Measurements from ENCODE around the gene SEZ6L.

SEZ6L gene

GRCh38 chr22:26271427-26271826, 102.2 kb downstream of the SEZ6L start:
- DNase-seq = no peak
- no peaks in the 10 kb centered on the region for H3K9me3 ChIP-seq (ENCODE audit: insufficient read depth, low read length, severe bottlenecking)
- no peaks in the 10 kb centered on the region; the same call in 1 of the 2 replicates for H4K20me1 ChIP-seq (ENCODE audit: insufficient read depth, low read length)
- TF ChIP-seq CTCF (IDR thresholded peaks at IDR 0.05; ENCODE audit: borderline replicate concordance, extremely low read depth, low read length, poor library complexity, severe bottlenecking) = no peak
- no peak for TF ChIP-seq EZH2 (IDR thresholded peaks at IDR 0.05; ENCODE audit: borderline replicate concordance, low read depth, low read length, severe bottlenecking)
- ATAC-seq (ENCODE audit: insufficient read depth, low read depth) = no peak
- H3K9ac ChIP-seq (ENCODE audit: low read depth, low read length) = no peak overlapping the region
- no peak overlapping the region for H3K4me2 ChIP-seq (ENCODE audit: insufficient read depth, low read length)
- no peaks in the 10 kb centered on the region for H3K4me1 ChIP-seq (ENCODE audit: insufficient read depth, low read length)
- H3K4me3 ChIP-seq (ENCODE audit: low read depth in 1 of 2, low read length in 2 of 2) = no peak overlapping the region
- no peaks in the 10 kb centered on the region for H3K36me3 ChIP-seq (ENCODE audit: insufficient read depth, low read length)
- no peak overlapping the region for H3K27ac ChIP-seq (ENCODE audit: low read length)
- H3K79me2 ChIP-seq (ENCODE audit: insufficient read depth, low read length) = no peaks in the 10 kb centered on the region
- H3K27me3 ChIP-seq (ENCODE audit: insufficient read depth, low read length, poor library complexity) = peaks cover 10% of the 10 kb centered on the region
- H2AFZ ChIP-seq (ENCODE audit: low read depth, low read length) = no peak overlapping the region

- Histone ChIP-seq H3K9ac (ENCODE audit: low read depth, low read length) (no peak overlapping the region), H3K79me2 (ENCODE audit: insufficient read depth, low read length) (no peaks in the 10 kb centered on the region), H3K4me3 (ENCODE audit: low read depth in 1 of 2, low read length in 2 of 2) (no peak overlapping the region), H3K27ac (ENCODE audit: low read length) (no peak overlapping the region), H3K4me1 (ENCODE audit: insufficient read depth, low read length) (no peaks in the 10 kb centered on the region), H3K9me3 (ENCODE audit: insufficient read depth, low read length, severe bottlenecking) (no peaks in the 10 kb centered on the region), H3K27me3 (ENCODE audit: insufficient read depth, low read length, poor library complexity) (peaks cover 11% of the 10 kb centered on the region), H4K20me1 (ENCODE audit: insufficient read depth, low read length) (no peaks in the 10 kb centered on the region), H3K36me3 (ENCODE audit: insufficient read depth, low read length) (no peaks in the 10 kb centered on the region), H3K4me2 (ENCODE audit: insufficient read depth, low read length) (no peak overlapping the region), H2AFZ (ENCODE audit: low read depth, low read length) (no peak overlapping the region)
- ATAC-seq (ENCODE audit: insufficient read depth, low read depth) = no peak
- no peak for DNase-seq
- TF ChIP-seq CTCF (IDR thresholded peaks at IDR 0.05; ENCODE audit: borderline replicate concordance, extremely low read depth, low read length, poor library complexity, severe bottlenecking) (no peak), EZH2 (IDR thresholded peaks at IDR 0.05; ENCODE audit: borderline replicate concordance, low read depth, low read length, severe bottlenecking) (no peak)
These were observed 103.9 kb downstream of the SEZ6L start for GRCh38 chr22:26273011-26273675.

- Histone ChIP-seq H2AFZ (ENCODE audit: low read depth, low read length) (no peak overlapping the region), H3K9me3 (ENCODE audit: insufficient read depth, low read length, severe bottlenecking) (no peaks in the 10 kb centered on the region), H3K27me3 (ENCODE audit: insufficient read depth, low read length, poor library complexity) (peaks cover 19% of the 10 kb centered on the region), H3K4me3 (ENCODE audit: low read depth in 1 of 2, low read length in 2 of 2) (no peak overlapping the region), H3K79me2 (ENCODE audit: insufficient read depth, low read length) (no peaks in the 10 kb centered on the region), H3K9ac (ENCODE audit: low read depth, low read length) (no peak overlapping the region), H3K4me2 (ENCODE audit: insufficient read depth, low read length) (no peak overlapping the region), H3K4me1 (ENCODE audit: insufficient read depth, low read length) (no peaks in the 10 kb centered on the region), H4K20me1 (ENCODE audit: insufficient read depth, low read length) (no peaks in the 10 kb centered on the region), H3K36me3 (ENCODE audit: insufficient read depth, low read length) (no peaks in the 10 kb centered on the region), H3K27ac (ENCODE audit: low read length) (no peak overlapping the region)
- DNase-seq = no peak
- TF ChIP-seq CTCF (IDR thresholded peaks at IDR 0.05; ENCODE audit: borderline replicate concordance, extremely low read depth, low read length, poor library complexity, severe bottlenecking) (no peak), EZH2 (IDR thresholded peaks at IDR 0.05; ENCODE audit: borderline replicate concordance, low read depth, low read length, severe bottlenecking) (no peak)
- ATAC-seq (ENCODE audit: insufficient read depth, low read depth) = no peak
These were observed 107.4 kb downstream of the SEZ6L start for GRCh38 chr22:26276529-26277160.

Measured in DND-41 (cell line).